NB4 (cell line): Measurements from ENCODE around the gene DNAJC3.

Experiments used
- DNase-seq: peaks from one replicate; pipeline ENCODE4 v3.0.0; 2010; ENCODE audit warnings: low read depth
- H3K4me3 ChIP-seq: one replicate; pipeline ENCODE4 v1.5.1; 2011; ENCODE audit warnings: mild to moderate bottlenecking, low read depth, low read length, moderate library complexity
- MYC ChIP-seq: IDR thresholded peaks from 2 replicates; pipeline ENCODE4 v1.6.1; 2011; ENCODE audit warnings: low read depth, low read length
- POLR2A ChIP-seq: IDR thresholded peaks from 2 replicates; pipeline ENCODE4 v1.6.1; 2011; ENCODE audit warnings: mild to moderate bottlenecking; ENCODE audit not compliant: insufficient read length; ENCODE audit errors: extremely low read depth
- TF ChIP-seq, protein P1 (sequence below): IDR thresholded peaks from 2 replicates; pipeline ENCODE4 v1.6.1; 2011; ENCODE audit warnings: low read depth, low read length
- TF ChIP-seq, protein P2 (sequence below): IDR thresholded peaks from one replicate; pipeline ENCODE4 v1.5.1; 2012; ENCODE audit warnings: low read depth, low read length

DNAJC3 gene, protein sequence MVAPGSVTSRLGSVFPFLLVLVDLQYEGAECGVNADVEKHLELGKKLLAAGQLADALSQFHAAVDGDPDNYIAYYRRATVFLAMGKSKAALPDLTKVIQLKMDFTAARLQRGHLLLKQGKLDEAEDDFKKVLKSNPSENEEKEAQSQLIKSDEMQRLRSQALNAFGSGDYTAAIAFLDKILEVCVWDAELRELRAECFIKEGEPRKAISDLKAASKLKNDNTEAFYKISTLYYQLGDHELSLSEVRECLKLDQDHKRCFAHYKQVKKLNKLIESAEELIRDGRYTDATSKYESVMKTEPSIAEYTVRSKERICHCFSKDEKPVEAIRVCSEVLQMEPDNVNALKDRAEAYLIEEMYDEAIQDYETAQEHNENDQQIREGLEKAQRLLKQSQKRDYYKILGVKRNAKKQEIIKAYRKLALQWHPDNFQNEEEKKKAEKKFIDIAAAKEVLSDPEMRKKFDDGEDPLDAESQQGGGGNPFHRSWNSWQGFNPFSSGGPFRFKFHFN

DNA sequence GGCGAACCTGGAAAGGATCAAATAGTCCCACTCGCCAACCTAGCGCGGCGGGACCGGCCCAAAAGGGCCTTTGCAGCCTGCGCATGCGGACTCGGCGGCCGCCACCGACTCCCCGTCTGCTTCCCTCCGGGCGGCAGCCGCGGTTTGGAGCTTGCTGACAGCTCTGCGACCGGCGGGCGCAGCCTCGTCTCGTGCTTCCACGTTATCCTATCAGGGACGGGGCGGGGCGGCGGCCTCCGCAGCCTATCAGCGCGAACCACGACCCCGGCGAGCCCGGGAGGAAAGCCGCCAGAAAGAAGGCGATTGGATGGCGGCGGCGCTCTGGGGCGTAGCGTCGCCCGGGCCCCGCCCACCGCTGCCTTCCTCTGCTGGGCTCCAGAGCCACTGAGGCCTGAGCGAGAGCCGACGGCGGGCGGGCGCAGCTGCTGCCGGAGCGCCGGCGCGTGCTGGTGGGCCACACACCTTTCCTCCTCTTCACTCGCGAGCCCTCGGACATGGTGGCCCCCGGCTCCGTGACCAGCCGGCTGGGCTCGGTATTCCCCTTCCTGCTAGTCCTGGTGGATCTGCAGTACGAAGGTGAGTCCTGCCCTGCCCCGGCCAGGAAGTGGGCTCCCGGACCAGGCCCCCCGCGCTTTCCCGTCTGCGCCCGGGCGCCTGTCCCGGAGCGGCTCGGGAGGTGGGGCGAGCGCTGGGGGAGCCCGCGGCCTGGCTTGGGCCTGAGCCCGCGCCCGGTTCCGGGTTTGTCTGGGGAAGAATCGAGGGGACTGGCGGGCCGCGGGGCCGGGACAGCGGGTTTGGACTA lies at the start of gene DNAJC3:
Gene DNAJC3, plus strand, starts transcription at position 378 of the 802 bp plus-strand sequence. Its CDS starts 117 bp downstream, at position 495.
- peak; percentile 99 for DNase-seq
- H3K4me3 ChIP-seq, result peak within 1 kb of the TSS; percentile 94
- TF ChIP-seq, protein P1, sequence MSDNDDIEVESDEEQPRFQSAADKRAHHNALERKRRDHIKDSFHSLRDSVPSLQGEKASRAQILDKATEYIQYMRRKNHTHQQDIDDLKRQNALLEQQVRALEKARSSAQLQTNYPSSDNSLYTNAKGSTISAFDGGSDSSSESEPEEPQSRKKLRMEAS, result peak; percentile 92
- peak; percentile 91 for TF ChIP-seq MYC
- TF ChIP-seq POLR2A, result peak; percentile 94
- TF ChIP-seq, protein P2, sequence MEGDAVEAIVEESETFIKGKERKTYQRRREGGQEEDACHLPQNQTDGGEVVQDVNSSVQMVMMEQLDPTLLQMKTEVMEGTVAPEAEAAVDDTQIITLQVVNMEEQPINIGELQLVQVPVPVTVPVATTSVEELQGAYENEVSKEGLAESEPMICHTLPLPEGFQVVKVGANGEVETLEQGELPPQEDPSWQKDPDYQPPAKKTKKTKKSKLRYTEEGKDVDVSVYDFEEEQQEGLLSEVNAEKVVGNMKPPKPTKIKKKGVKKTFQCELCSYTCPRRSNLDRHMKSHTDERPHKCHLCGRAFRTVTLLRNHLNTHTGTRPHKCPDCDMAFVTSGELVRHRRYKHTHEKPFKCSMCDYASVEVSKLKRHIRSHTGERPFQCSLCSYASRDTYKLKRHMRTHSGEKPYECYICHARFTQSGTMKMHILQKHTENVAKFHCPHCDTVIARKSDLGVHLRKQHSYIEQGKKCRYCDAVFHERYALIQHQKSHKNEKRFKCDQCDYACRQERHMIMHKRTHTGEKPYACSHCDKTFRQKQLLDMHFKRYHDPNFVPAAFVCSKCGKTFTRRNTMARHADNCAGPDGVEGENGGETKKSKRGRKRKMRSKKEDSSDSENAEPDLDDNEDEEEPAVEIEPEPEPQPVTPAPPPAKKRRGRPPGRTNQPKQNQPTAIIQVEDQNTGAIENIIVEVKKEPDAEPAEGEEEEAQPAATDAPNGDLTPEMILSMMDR, result no peak

DNA sequence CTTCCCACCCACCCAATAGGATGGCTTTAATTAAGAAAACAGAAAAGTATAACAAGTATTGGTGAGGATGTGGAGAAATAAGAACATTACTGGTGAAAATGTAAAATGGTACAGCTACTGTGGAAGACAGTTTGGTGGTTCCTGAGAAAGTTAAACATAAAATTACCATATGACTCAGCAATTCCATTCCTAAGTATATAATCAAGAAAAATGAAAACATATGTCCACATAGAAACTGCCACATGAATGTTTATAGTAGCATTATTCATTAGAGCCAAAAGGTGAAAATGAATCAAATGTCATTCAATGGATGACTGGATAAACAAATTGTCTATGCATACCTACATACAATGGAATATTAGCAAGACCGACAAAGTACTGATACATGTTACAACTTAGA lies 49.3 kb upstream of the DNAJC3 start:
- no peak overlapping the region for H3K4me3 ChIP-seq
- TF ChIP-seq, protein P1, result no peak
- TF ChIP-seq POLR2A, result no peak
- TF ChIP-seq, protein P2, result no peak
- TF ChIP-seq MYC, result no peak
- no peak for DNase-seq

DNA sequence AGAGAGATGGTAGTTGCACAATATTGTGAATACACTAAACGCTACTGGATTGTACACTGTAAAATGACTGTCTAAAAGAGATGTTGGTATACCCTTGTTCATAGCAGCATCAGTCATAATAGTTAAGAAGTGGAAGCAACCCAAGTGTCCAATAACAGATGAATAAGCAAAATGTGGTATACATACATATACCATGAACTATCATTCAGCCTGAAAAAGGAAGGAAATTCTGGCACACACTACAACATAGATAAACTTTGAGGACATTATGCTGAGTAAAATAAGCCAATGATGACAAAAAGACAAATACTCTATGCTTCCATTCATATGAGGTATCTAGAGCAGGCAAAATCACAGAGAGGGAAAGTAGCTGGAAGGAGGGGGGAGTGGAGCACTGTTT lies 48.5 kb upstream of the DNAJC3 start:
- no peak overlapping the region for H3K4me3 ChIP-seq
- DNase-seq, result no peak
- TF ChIP-seq, protein P1, result no peak
- TF ChIP-seq, protein P2, result no peak
- no peak for TF ChIP-seq MYC
- TF ChIP-seq POLR2A, result no peak

DNA sequence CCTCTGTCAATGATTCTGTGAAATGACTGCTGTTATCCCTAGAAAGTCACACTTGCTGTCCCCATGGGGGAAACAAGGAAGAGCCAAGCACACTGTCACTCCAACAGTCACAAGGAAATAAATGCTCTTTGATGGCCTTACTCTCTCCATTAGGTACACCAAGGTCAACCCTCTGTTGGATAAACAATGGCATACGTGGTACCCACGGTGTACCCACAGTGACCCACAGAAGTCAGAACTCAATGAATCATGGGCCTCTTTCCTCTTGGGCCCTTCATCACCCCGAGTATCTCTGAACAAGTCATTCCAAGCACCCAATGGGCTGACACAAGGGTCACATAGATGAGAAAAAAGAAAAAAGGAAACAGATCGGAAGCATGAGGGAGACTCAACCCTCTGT lies 47.9 kb upstream of the DNAJC3 start:
- no peak overlapping the region for H3K4me3 ChIP-seq
- no peak for TF ChIP-seq POLR2A
- TF ChIP-seq, protein P2, result no peak
- TF ChIP-seq MYC, result no peak
- TF ChIP-seq, protein P1, result no peak
- DNase-seq, result no peak

DNA sequence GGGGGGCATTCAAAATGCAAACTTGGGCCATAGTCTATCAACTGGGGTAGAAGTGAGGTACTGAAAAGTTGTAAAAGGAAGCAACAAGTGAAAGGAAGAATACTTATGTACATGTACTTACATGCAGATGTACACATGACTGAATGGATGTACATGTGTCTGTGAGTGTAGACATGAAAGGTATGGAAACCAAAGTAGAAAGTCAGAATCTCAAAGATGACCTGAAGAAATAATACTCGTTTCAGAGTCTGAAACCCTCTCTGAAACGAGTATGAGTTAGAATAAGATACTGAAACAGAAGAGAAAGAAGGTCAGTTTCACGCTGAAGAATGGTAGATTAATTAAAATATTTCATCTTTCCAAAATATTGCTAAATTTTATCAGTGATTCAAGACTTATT lies 46.3 kb upstream of the DNAJC3 start:
- no peak for DNase-seq
- no peak overlapping the region for H3K4me3 ChIP-seq
- TF ChIP-seq POLR2A (no peak), MYC (no peak)

DNA sequence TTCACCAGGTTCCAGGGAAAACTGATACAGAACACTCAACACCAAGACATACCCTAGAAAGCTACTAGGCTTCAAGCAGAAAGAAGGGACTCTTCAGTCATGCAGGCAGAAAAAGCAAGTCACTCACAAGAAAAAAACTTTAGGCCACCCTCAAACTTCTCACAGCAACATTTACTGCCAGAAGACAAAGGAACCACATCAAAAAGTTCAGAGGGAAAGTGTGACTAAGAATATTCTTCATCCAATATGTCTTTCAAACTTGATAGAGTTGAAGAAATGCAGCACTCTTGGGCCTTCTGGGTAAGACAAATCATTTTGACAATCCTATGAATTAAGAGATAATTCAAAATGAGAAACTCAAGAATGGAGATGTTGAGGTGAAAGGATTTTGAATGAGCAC lies 40.1 kb upstream of the DNAJC3 start:
- DNase-seq, result no peak
- TF ChIP-seq, protein P2, result no peak
- TF ChIP-seq POLR2A (no peak), MYC (no peak)
- TF ChIP-seq, protein P1, result no peak

More for the DNA sequence above, 40.1 kb upstream of the DNAJC3 start:
- no peak overlapping the region for H3K4me3 ChIP-seq
